K562 (cell line): Measurements from ENCODE around the gene MVB12B. TPM values are rescaled to one million over a fixed set of nuclear protein-coding genes. Genes with fewer than 3 reads are reported as not detected.

Source experiments
- CUX1 ChIP-seq: fragments of 200-800 bp; sonication (Bioruptor generic); IDR thresholded peaks from 2 replicates; pipeline ENCODE4 v1.6.1; 2016; ENCODE audit warnings: missing genetic modification characterization, missing compliant biosample characterization
- KDM1A ChIP-seq, 2 experiments: fragments of 450-650 bp; IDR thresholded peaks; 2 replicates each; pipeline ENCODE4 v1.6.1; 2016; ENCODE audit warnings: mild to moderate bottlenecking in 2 of 2
- RREB1 ChIP-seq: fragments of 250-450 bp; sonication (Bioruptor Pico); IDR thresholded peaks from 2 replicates; pipeline ENCODE4 v1.4.0; 2020
- ZNF584 ChIP-seq: fragments of 200-800 bp; sonication (Bioruptor generic); IDR thresholded peaks from 2 replicates; pipeline ENCODE4 v1.6.1; 2016; ENCODE audit warnings: low read depth, mild to moderate bottlenecking, missing genetic modification characterization, missing compliant biosample characterization
- polyA plus RNA-seq, 8 experiments: library from polyadenylated mRNA; depleted of rRNA in 4 of 8; stranded (reverse) in 5 of 8; unstranded in 3 of 8; fragments of >200 nt; fragmentation: Nextera tagmentation in 2 of 8; fragmentation: Illumina TruSeq in 1 of 8; extraction: Ambion mirVana in 2 of 8; extraction: Trizol in 1 of 8; gene quantifications; 2 replicates each; pipeline versions ENCODE4 v1.2.1 to v1.2.3, GENCODE V29; 2011 to 2014; ENCODE audit warnings: inconsistent platforms in 1 of 8, missing spikeins in 1 of 8
- total RNA-seq, 7 experiments: library from RNA; depleted of rRNA in 6 of 7; stranded (reverse); fragments of >200 nt in 6 of 7; fragmentation: Illumina TruSeq in 2 of 7; extraction: Trizol in 2 of 7; gene quantifications; 2 replicates each; pipeline versions ENCODE4 v1.2.1 to v1.2.3, GENCODE V29; 2011 to 2021; ENCODE audit warnings: low replicate concordance in 1 of 7

MVB12B gene
- total and polyA plus RNA-seq, 9 of the 15 experiments (the other 6 are each of a cell fraction or from before 2014, with no cell fraction given) = not detected

GRCh38 chr9:126488881-126489404 lies 162.3 kb downstream of the MVB12B start (continued):
- TF ChIP-seq ZNF584 (CRISPR knock-in tag) (no peak), KDM1A (IDR thresholded peaks at IDR 0.05) (no peak), RREB1 (no peak), CUX1 (CRISPR knock-in tag) (no peak)
- TF ChIP-seq, all 486 proteins: peak for 0
